Middle frontal gyrus (tissue), 1 donor: ENCODE data around the gene NLRP4.

Source experiments
- DNase-seq: peaks from one replicate; pipeline ENCODE4 v3.0.0-alpha.2; 2015; ENCODE audit warnings: low spot score; ENCODE audit errors: extremely low spot score

The NLRP4 gene, protein sequence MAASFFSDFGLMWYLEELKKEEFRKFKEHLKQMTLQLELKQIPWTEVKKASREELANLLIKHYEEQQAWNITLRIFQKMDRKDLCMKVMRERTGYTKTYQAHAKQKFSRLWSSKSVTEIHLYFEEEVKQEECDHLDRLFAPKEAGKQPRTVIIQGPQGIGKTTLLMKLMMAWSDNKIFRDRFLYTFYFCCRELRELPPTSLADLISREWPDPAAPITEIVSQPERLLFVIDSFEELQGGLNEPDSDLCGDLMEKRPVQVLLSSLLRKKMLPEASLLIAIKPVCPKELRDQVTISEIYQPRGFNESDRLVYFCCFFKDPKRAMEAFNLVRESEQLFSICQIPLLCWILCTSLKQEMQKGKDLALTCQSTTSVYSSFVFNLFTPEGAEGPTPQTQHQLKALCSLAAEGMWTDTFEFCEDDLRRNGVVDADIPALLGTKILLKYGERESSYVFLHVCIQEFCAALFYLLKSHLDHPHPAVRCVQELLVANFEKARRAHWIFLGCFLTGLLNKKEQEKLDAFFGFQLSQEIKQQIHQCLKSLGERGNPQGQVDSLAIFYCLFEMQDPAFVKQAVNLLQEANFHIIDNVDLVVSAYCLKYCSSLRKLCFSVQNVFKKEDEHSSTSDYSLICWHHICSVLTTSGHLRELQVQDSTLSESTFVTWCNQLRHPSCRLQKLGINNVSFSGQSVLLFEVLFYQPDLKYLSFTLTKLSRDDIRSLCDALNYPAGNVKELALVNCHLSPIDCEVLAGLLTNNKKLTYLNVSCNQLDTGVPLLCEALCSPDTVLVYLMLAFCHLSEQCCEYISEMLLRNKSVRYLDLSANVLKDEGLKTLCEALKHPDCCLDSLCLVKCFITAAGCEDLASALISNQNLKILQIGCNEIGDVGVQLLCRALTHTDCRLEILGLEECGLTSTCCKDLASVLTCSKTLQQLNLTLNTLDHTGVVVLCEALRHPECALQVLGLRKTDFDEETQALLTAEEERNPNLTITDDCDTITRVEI

DNA sequence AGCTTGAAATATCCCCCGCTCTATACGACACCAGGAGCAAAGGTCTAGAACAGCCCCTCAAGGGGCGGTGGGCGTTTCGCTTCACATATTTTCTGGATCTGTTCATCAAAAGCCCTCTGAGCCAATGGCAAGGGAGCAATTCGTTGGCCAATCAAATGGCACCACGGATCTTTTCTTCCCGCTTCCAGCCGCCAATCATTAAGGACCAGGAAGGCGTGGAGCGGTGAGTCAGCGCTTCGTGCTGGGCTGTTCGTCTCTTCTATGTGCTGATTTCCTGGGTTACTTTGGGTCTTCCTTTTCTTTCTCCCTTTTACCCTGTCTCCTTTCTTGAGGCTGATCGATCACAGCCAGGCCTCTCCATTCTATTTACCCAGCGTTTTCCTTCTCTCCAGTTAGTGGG is at the start of gene NLRP4:
Gene NLRP4 (plus strand): TSS at position 201 of the 400 bp plus-strand sequence. CDS start 15,541 bp downstream, outside the sequence.
- DNase-seq: no peak

DNA sequence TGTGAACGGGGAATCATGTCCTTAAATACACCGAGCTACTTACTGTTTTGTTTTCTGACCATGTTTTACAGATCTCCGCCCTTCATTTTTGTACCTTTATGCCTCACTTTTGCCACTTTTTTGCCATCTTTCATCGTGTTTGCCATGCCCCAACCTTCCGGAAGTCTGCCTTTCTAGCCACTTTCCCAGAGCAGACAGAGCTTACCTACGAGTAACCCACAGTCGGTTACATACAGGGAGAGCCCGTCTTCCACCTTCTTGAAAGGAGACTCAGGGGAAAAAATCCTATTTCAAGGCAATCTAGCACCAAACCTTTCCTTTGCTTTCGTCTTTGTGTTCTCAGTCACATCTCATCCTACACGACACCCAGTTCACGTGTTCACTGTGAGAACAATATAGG is 41.3 kb upstream of the NLRP4 start:
- DNase-seq: no peak

DNA sequence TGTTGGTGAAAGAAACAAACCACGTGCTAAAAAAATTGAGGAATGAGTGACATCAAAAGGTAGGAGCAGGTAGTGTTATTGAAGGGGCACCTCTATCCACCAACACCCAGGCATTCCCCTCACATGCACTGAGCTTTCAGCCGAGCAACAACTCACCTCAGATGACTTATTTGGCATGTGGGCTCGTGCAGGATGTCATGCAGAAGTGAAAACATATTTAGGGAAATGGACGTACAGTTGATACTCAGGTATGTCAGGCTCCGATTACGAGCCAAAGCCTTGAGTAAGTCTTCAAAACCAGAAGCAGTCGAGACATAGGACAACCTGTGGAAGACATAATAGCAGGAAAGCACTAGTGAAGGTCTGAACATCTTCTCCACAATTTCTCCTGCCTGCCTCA is 34.9 kb upstream of the NLRP4 start:
- DNase-seq: no peak

DNA sequence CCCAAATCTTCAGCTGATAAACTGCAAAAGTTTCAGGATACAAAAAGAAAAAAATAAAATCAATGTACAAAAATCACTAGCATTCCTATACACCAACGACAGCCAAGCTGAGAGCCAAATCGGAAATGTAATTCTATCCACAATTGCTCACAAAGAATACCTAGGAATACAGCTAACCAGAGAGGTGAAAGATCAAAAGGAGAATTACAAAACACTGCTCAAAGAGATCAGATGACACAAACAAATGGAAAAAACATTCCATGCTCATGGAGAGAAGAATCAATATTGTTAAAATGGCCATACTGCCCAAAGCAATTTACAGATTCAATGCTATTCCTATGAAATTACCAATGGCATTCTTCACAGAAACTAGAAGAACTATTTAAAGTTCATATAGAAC is 34.1 kb upstream of the NLRP4 start:
- DNase-seq: no peak

DNA sequence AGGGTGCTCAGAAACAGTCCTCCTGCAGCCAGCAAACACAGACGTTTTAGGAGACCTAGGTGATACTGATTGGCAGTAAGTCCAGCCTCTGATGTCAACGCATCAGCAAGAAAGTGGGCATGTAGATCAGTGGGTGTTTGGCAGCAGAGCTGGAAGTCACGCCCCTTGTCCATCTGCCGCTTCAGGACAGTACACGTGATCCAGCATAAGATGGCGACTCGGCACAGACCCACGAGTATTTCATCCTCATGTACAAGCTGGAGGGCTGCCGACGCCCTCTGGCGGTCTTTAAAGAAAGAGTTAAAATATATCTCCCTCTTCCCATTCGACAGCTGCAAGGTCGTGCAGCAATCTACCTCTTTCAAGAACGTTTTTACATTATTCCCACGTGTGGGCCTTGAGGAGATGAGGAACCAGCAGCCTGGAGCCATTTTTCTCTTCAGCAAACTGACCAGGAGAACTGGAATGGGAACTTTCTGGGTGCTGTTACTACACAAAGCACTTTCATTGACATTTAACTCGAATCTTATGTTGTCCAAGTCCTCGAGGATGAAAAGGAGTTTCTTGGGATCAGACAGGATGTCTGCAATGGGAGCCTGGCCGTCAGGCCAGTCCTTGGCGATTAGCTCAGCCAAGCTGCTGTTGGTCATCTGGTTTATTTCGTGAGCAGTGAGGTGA is 26.8 kb upstream of the NLRP4 start:
- no peak for DNase-seq

DNA sequence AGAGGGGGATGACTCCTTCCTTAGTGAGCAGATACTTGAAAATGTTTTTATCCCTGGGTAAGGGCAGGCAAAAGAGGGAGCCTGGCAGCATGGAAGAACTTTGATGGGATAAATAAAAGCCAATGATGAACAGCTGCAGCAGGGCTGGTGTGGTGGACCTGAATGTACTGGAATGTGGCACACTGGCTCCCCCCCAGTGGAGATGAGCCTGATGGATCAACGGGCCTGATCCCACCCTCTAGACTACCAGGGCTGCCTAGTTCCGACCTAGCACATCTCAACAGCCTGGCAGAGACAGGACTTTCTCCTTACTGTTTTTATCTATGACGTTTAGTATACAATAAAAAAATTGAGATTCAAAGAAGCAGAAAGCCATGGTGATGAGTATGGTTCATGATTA is 25.0 kb upstream of the NLRP4 start:
- DNase-seq: no peak

DNA sequence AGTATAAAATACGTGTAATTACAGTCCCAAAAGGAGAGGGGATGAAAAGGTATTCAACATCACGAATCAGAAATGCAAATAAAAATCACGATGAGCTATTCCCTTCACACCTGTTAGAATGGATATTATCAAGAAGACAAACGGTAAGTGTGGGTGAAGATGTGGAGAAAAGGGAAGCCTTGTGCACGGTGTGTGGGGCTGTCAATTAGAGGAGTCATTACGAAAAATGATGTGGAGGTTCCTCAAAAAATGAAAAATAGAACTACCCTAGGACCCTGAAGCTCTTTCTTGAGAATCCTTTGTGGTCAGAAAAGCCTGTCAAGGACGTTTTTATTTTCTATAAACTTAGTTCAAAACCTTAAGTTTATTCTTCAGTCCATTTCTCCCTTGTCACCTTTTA is 23.9 kb upstream of the NLRP4 start:
- DNase-seq: no peak

DNA sequence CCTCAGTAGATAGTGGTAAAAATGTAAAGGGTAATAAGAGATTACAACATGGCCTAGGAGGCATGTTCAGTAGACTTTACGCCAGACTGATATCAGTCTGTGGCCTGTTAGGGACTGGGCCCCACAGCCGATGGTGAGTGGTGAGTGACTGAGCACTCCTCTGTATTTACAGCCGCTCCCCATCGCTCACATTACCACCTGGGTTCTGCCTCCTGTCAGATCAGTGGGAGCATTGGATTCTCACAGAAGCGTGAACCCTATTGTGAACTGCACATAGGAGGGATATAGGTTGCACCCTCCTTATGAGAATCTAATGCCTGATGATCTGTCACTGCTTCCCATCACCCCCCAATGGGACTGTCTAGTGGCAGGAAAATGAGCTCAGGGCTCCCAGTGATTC is 22.4 kb upstream of the NLRP4 start:
- DNase-seq: no peak

DNA sequence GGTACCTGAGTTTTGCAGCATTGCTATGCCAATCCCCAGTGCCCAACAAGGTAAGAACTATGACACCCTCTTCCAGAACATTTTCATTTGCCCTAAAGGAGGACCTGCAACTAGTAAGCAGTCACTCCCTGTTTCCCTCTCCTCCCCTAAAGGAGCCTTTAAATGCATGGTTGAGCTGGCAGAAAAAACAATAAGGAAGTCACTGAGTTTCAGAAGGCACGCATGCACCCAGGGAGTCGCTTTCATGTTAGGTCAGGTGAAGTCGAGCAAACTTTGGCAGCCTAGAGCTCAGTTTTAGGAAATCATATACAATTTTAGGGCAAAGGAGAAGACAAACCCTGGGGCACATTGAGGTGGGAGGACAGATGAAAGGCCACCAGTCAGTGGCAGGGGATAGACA is 16.3 kb upstream of the NLRP4 start:
- DNase-seq: no peak

DNA sequence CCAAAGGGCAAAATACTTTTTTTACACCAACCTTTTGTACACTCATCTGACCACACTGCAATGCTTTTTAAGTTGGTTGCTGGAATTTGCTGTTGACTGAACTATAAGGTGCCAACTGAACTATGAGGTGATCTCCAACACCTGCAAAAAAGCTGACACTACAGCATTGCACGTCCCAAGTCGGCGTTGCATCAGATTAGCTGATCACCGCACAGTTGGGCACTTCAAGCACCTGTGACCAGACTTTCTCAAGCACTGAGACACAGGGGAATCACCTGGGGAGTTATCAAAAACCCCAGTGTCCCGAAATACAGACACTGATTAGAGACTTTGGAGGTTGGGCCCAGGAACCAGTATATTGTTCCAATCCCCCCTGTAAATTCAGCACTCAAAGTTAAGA is 5.7 kb upstream of the NLRP4 start:
- DNase-seq: no peak

DNA sequence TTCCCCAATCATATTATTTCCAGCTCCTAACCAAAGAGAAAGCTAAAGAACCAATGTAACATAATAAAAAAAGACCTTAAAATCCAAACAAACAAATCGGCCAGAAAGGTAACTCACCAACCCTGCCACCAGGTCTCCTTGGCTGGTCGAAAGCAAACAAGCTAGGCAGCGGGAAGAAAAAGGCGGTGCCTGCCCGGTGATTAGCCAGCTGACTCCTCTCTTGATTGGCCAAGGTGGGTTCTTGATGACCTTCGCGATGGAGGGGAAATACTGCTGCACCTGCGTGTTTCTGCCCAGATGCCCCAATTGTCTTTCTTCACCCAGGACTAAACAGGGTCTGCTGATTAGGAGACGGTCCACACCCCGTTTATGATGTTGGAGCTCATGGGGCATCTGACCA is 4.5 kb upstream of the NLRP4 start, which contains the start of gene NLRP11:
Gene NLRP11 (minus strand): TSS at position 154 of the 400 bp plus-strand sequence. CDS start 13,825 bp downstream, outside the sequence.
- no peak for DNase-seq

DNA sequence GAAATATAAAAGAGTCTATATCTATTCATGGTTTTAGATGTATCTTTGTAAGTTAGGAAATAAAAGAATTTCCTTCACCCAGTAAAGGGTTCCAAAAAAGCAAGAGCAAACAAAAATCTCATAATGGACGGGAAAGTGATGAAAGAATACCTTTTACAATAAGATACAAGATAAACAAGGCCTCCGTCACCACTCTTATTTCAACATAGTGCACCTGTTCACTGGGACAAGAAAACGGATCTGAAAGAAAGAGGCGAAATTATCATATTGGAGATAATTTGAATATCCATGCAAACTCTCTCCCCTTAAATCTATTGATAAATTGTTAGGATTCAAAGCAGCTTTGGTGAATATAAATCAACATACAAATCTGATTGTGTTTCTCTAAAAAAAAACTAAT is 3.7 kb upstream of the NLRP4 start:
- DNase-seq: no peak

DNA sequence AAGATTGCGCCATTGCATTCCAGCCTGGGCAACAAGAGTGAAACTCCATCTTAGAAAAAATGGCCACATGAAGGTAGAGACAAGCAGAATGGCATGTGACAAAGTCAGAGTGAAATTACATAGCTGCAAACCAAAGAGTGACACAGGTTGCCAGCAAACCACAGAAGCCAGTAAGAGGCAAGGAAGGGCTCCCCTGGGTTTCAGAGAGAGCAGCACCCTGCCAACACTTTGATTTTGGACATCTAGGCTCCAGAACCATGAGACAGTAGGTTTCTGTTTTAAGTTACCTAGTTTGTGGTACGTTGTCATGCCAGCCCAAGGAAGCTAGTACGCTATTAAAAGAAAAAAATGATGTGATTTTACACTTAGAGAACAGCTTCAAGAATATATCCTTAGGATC is 1.9 kb downstream of the NLRP4 start:
- DNase-seq: no peak

DNA sequence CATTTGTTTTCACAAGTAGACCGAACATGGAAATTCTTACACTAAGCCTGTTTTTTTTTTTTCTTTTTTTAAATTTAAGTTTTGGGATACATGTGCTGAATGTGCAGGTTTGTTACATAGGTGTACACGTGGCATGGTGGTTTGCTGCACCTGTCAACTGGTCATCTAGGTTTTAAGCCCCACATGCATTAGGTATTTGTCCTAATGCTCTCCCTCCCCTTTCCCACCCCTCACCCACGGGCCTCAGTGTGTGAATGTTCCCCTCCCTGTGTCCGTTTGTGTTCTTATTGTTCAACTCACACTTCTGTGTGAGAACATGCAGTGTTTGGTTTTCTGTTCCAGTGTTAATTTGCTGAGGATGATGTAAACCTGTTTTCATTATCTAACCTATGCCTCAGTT is 2.6 kb downstream of the NLRP4 start:
- no peak for DNase-seq

DNA sequence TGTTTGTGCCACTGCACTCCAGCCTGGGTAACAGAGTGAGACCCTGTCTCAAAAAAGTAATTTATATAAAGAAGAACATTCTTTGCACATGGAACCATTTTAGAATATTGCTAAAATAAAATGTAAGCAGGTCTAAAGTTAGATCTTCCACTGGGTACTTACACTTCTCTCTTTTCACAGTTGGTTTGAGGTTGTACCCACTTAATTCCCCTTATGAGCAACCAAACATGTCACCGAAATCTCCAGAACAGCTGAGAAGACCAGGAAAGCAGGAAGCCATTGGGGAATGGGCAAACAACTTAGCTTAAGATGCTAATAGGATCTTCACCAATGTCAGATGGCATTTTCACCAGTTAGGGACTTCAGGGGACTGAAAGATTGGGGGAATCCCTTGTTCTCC is 18.8 kb downstream of the NLRP4 start:
- no peak for DNase-seq

DNA sequence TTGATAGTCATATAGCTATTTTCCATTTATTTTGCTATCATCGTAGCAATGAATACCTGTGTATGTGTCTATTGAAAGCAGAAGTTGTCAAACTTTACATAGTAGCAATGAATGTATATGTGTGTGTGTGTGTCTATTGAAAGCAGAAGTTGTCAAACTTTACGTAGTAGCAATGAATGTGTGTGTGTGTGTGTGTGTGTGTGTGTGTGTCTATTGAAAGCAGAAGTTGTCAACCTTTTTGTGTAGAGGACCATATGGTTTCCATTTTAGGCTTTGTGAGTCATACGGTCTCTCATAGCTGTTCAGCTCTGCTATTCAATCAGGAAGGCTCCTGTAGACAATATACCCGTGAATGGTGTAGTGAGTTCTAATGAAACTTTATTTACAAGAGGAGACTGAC is 20.8 kb downstream of the NLRP4 start:
- DNase-seq: no peak

DNA sequence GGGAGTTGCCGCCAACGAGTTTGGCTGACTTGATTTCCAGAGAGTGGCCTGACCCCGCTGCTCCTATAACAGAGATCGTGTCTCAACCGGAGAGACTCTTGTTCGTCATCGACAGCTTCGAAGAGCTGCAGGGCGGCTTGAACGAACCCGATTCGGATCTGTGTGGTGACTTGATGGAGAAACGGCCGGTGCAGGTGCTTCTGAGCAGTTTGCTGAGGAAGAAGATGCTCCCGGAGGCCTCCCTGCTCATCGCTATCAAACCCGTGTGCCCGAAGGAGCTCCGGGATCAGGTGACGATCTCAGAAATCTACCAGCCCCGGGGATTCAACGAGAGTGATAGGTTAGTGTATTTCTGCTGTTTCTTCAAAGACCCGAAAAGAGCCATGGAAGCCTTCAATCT is 21.6 kb downstream of the NLRP4 start:
- no peak for DNase-seq

DNA sequence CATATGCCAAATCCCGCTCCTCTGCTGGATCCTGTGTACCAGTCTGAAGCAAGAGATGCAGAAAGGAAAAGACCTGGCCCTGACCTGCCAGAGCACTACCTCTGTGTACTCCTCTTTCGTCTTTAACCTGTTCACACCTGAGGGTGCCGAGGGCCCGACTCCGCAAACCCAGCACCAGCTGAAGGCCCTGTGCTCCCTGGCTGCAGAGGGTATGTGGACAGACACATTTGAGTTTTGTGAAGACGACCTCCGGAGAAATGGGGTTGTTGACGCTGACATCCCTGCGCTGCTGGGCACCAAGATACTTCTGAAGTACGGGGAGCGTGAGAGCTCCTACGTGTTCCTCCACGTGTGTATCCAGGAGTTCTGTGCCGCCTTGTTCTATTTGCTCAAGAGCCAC is 22.1 kb downstream of the NLRP4 start:
- DNase-seq: no peak

DNA sequence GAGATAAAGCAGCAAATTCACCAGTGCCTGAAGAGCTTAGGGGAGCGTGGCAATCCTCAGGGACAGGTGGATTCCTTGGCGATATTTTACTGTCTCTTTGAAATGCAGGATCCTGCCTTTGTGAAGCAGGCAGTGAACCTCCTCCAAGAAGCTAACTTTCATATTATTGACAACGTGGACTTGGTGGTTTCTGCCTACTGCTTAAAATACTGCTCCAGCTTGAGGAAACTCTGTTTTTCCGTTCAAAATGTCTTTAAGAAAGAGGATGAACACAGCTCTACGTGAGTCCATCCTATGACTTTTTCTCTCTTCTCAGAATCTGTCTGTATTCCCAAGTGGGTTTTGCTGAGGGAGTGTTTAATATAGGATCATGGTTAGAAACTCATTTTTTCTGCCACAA is 22.6 kb downstream of the NLRP4 start:
- DNase-seq: no peak

DNA sequence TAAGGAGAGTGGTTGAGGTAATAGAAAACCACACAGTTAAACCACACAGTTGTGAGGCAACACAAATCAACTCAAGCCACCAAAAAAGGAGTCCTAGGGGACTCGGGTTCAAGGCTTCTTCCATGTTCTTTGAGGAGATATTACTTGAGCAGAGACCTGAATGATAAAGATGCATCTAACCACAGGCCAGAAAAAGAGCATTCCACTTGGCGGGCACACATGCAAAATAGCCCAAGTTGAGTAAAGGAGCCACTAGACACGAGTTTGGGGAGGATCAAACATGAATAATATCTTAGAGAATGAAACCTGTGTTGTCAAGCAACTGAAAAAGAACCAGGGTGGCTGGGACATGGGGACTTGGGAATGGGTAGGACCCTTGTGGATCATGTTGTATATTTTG is 30.2 kb downstream of the NLRP4 start:
- no peak for DNase-seq

DNA sequence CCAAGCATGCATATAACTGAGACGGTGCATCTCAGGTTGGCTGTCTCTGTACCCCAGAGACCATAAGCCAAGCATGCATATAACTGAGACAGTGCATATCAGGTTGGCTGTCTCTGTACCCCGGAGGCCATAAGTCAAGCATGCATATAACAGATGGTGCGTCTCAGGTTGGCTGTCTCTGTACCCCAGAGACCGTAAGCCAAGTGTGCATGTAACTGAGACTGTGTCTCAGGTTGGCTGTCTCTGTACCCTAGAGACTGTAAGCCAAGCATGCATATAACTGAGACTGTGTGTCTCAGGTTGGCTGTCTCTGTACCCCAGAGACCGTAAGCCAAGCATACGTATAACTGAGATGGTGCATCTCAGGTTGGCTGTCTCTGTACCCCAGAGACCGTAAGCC is 30.8 kb downstream of the NLRP4 start:
- no peak for DNase-seq

DNA sequence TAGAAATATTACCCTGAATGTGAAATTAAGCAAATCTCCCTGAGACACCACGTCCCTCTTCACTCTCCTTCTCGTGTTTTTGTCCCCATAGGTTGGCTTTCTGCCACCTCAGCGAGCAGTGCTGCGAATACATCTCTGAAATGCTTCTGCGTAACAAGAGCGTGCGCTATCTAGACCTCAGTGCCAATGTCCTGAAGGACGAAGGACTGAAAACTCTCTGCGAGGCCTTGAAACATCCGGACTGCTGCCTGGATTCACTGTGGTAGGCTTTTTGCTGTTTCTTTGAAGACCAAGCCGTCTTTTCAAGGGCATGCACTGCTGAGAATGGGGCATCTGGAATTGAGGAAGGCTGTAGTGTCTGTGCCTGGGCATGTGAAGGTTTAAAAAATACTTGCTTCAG is 34.4 kb downstream of the NLRP4 start:
- no peak for DNase-seq
